Endodermal cell (in vitro differentiated cells): Measurements from ENCODE around the gene TM9SF3. TPM values are rescaled to one million over a fixed set of nuclear protein-coding genes. Genes with fewer than 3 reads are reported as not detected.

ENCODE experiments used
- DNase-seq: peaks from one replicate; pipeline ENCODE4 v3.0.0-alpha.2; 2017
- H3K27ac ChIP-seq: 2 replicates; pipeline ENCODE4 v1.5.1; 2013; ENCODE audit warnings: mild to moderate bottlenecking, low read depth, low read length, moderate library complexity
- H3K27me3 ChIP-seq: 2 replicates; pipeline ENCODE4 v1.6.1; 2013; ENCODE audit warnings: mild to moderate bottlenecking, low read length, moderate library complexity; ENCODE audit not compliant: insufficient read depth, control insufficient read depth, poor library complexity, severe bottlenecking
- H3K36me3 ChIP-seq: 2 replicates; pipeline ENCODE4 v1.7.0; 2013; ENCODE audit warnings: mild to moderate bottlenecking, low read length, moderate library complexity; ENCODE audit not compliant: control insufficient read depth, insufficient read depth
- H3K4me1 ChIP-seq: one replicate; pipeline ENCODE4 v1.7.0; 2013; ENCODE audit warnings: low read length; ENCODE audit not compliant: control insufficient read depth, insufficient read depth
- H3K4me3 ChIP-seq: 2 replicates; pipeline ENCODE4 v1.5.1; 2013; ENCODE audit warnings: mild to moderate bottlenecking, low read length, moderate library complexity
- H3K9ac ChIP-seq: 2 replicates; pipeline ENCODE4 v1.6.1; 2013; ENCODE audit warnings: mild to moderate bottlenecking, low read length, moderate library complexity; ENCODE audit not compliant: poor library complexity, severe bottlenecking; ENCODE audit errors: extremely low read depth
- H3K9me3 ChIP-seq: 2 replicates; pipeline ENCODE4 v1.6.1; 2013; ENCODE audit warnings: mild to moderate bottlenecking, low read length, moderate library complexity; ENCODE audit not compliant: control insufficient read depth
- H3K27ac Mint-ChIP-seq: 2 replicates; pipeline ENCODE4 v1.8.0; 2020; ENCODE audit warnings: mixed read lengths
- H3K27me3 Mint-ChIP-seq: 2 replicates; pipeline ENCODE4 v1.8.0; 2021; ENCODE audit warnings: mild to moderate bottlenecking, mixed read lengths; ENCODE audit not compliant: insufficient read depth
- H3K36me3 Mint-ChIP-seq: 2 replicates; pipeline ENCODE4 v1.8.0; 2020; ENCODE audit warnings: low read depth, mixed read lengths
- H3K4me1 Mint-ChIP-seq: 2 replicates; pipeline ENCODE4 v1.8.0; 2020; ENCODE audit warnings: mixed read lengths
- H3K4me3 Mint-ChIP-seq: 2 replicates; pipeline ENCODE4 v1.8.0; 2020; ENCODE audit warnings: mild to moderate bottlenecking, moderate library complexity, mixed read lengths
- H3K9me3 Mint-ChIP-seq: 2 replicates; pipeline ENCODE4 v1.8.0; 2020; ENCODE audit warnings: mild to moderate bottlenecking, mixed read lengths
- CTCF ChIP-seq: fragments of 200-600 bp; sonication (generic); conservative IDR thresholded peaks from 2 replicates; pipeline ENCODE4 v1.5.0; 2021; ENCODE audit warnings: antibody characterized with exemption, mild to moderate bottlenecking
- WGBS, 2 experiments: methylation state at CpG; one replicate each; pipeline versions ENCODE4 v1.1.5 to v1.1.7; 2013; ENCODE audit warnings: missing lambda C conversion rate in 2 of 2, mixed read lengths in 1 of 2; ENCODE audit not compliant: insufficient coverage in 1 of 2, insufficient read length in 1 of 2; 5-methylcytosine and 5-hydroxymethylcytosine counted together
- total RNA-seq, 2 donors: library from RNA; stranded (reverse); fragmentation: NEBNext Ultra II Directional in 1 of 2; extraction: Animal tissue kit (Norgen Biotek cat#: 25700) in 1 of 2; gene quantifications; 2 replicates in 1 of 2; 3 replicates in 1 of 2; pipeline ENCODE4 v1.2.1, GENCODE V29; 2021

The TM9SF3 gene
- total RNA-seq, 2 donors from 2014 or later, result 134 to 137 TPM

- no peaks in the 10 kb centered on the region for H3K4me1 Mint-ChIP-seq
- no peak overlapping the region for H3K27ac Mint-ChIP-seq
- Histone ChIP-seq H3K36me3 (no peaks in the 10 kb centered on the region), H3K4me3 (no peak overlapping the region), H3K9ac (no peak overlapping the region), H3K9me3 (no peaks in the 10 kb centered on the region), H3K27me3 (no peaks in the 10 kb centered on the region), H3K27ac (no peak overlapping the region), H3K4me1 (no peaks in the 10 kb centered on the region)
- H3K4me3 Mint-ChIP-seq, result no peak overlapping the region
- no peaks in the 10 kb centered on the region for H3K27me3 Mint-ChIP-seq
- H3K36me3 Mint-ChIP-seq, result peaks cover 4% of the 10 kb centered on the region
- H3K9me3 Mint-ChIP-seq, result no peaks in the 10 kb centered on the region
- 60 to 75% methylated on average over 2 of the region's 2 CpGs for WGBS, 2 experiments
- peak; percentile 50 for DNase-seq
- no peak for TF ChIP-seq CTCF
Measured at GRCh38 chr10:96618653-96619052, 31.8 kb upstream of the TM9SF3 start.

GRCh38 chr10:96616961-96617360, 30.1 kb upstream of the TM9SF3 start:
- Histone ChIP-seq H3K4me1 (no peaks in the 10 kb centered on the region), H3K36me3 (no peaks in the 10 kb centered on the region), H3K27ac (no peak overlapping the region), H3K9ac (no peak overlapping the region), H3K4me3 (no peak overlapping the region), H3K9me3 (no peaks in the 10 kb centered on the region), H3K27me3 (no peaks in the 10 kb centered on the region)
- Mint-ChIP-seq H3K27ac (no peak overlapping the region), H3K4me3 (no peak overlapping the region), H3K27me3 (no peaks in the 10 kb centered on the region), H3K36me3 (peaks cover 4% of the 10 kb centered on the region), H3K4me1 (no peaks in the 10 kb centered on the region), H3K9me3 (no peaks in the 10 kb centered on the region)
- TF ChIP-seq CTCF, result no peak
- WGBS, 2 experiments, result 93 to 95% methylated on average over 4 of the region's 4 CpGs
- no peak for DNase-seq

GRCh38 chr10:96614515-96614914, 27.7 kb upstream of the TM9SF3 start:
- no peaks in the 10 kb centered on the region for H3K9me3 Mint-ChIP-seq
- H3K4me3 Mint-ChIP-seq, result no peak overlapping the region
- no peak for DNase-seq
- WGBS, 2 experiments, result 94 to 100% methylated on average over 1 to 2 of the region's 2 CpGs
- no peak for TF ChIP-seq CTCF
- no peaks in the 10 kb centered on the region for H3K4me1 ChIP-seq
- H3K27ac Mint-ChIP-seq, result no peak overlapping the region
- H3K36me3 ChIP-seq, result no peaks in the 10 kb centered on the region
- H3K4me3 ChIP-seq, result no peak overlapping the region
- peaks cover 4% of the 10 kb centered on the region for H3K36me3 Mint-ChIP-seq
- H3K27me3 ChIP-seq, result no peaks in the 10 kb centered on the region
- no peak overlapping the region for H3K9ac ChIP-seq
- H3K9me3 ChIP-seq, result no peaks in the 10 kb centered on the region
- H3K27ac ChIP-seq, result no peak overlapping the region
- no peaks in the 10 kb centered on the region for H3K4me1 Mint-ChIP-seq
- no peaks in the 10 kb centered on the region for H3K27me3 Mint-ChIP-seq
